Measurements from ENCODE around the gene TTC39B.
A peak's percentile ranks its signal among the peaks of the same experiment; 100 is the strongest.
"Not testable (repeated sequence)": the region's sequence is repeated elsewhere in the genome, so short reads cannot be mapped to it uniquely, and the experiment has no call there.

TTC39B gene

DNA sequence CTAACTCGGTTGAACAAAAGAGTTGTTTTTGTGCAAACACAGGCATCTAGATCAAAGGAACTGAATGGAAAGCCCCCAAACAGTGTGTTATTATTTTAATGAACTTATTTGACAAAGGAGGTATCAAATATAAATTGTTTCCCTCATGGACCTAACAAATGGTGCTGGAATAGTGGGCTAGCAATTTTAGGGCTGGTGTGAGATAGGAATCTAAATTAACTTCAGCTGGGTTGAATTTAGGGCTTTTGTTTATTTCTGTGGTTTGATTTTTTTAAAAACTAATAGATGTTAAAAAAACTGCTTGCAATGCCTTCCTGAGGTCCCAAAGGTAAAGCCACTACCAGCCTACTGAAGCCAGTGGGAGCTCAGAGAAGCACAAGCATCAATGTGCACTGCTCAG is 42.1 kb downstream of the TTC39B start:
- no peak for DNase-seq (ENCODE audit: low spot score)

DNA sequence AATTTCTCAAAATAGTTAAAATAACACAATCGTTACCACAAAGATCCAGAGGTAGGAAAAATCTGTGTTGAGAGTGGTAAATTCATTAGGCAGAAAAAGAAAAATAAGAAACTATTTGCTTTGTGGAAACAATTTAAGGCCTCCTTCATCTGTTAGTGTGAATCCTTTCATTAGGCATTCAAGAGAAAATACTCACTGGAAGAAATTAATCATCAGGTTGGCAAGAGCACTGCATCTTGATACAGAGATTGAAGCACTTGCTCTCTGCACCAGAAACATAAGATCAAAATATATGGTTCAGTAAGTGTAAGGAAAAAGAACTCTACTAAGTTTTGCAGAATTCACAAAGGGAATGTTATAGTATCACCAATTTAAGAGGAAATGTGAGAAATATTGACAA is 44.4 kb downstream of the TTC39B start:
- DNase-seq (ENCODE audit: low spot score), result no peak

DNA sequence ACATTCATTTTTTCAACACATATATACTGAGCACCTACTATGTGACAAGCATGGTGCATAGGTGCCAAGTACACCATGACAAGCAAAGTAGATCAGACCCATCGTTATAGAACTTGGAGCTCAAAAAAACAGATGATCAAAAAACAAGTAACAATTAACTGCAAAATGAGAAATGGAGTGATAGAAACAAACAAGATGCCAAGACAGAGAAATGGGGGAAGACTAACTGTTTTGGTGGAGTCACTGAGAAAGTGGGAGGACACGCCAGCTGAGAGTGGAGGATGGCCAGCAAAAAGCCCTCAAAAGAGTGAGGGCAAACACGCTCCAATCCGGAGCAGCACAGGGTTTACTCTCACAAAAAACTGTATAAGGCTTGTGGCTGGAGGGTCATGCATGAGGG is 50.6 kb downstream of the TTC39B start:
- no peak for DNase-seq (ENCODE audit: low spot score)

DNA sequence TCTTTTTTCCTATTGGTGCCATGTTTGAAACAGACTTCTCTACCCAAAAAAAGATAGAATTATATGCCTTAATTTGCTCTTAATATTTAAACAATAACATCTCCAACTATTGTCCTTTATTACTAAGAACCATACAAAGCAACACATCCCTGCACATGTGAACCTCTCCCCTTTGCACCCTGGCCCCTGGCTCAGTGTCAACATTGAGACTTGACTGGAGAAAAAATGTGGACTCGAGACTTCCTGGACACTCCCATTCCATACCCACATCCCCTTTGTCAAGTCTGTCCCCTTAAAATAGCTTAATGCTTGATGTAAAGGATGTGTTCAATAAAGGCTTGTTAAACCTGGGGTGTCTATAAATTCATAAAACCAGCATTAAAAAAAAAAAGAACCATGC is 53.2 kb downstream of the TTC39B start:
- no peak for DNase-seq (ENCODE audit: low spot score)

DNA sequence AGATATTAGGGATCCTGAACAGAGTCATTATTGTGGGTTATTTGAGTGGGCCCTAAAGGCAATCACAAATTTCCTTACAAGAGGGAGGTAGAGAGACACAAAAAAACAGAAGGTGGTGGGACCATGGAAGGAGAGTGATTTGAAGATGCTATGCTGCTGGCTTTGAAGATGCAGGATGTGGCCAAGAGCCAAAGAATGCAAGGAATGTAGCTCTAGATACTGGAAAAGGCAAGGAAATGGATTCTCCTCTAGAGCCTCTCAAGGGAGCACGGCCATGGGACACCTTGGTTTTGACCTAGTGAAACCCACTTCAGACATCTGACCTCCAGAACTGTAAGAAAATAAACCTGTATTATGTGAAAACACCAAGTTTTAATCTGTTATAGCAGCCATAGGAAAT is 53.8 kb downstream of the TTC39B start:
- DNase-seq (ENCODE audit: low spot score), result no peak

DNA sequence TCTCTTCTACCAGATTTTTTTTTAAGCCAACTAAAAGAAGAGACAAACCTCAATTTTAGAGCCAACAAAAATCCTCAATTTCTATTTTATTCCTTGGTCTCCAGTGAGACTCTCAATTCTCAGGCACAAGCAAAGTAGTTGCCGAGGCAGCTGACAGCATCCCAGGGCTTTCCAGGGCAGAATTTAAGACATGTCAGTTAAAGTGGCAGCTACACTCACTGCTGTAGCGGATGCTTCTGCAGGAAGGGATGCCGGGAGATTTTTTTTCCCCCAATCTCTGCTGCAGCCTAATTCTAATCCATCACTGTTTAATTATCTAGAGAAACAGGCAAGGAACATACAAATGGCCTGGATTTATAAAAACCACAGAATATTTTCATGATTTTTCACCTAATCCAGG is 57.0 kb downstream of the TTC39B start:
- DNase-seq (ENCODE audit: low spot score), result peak; percentile 17

DNA sequence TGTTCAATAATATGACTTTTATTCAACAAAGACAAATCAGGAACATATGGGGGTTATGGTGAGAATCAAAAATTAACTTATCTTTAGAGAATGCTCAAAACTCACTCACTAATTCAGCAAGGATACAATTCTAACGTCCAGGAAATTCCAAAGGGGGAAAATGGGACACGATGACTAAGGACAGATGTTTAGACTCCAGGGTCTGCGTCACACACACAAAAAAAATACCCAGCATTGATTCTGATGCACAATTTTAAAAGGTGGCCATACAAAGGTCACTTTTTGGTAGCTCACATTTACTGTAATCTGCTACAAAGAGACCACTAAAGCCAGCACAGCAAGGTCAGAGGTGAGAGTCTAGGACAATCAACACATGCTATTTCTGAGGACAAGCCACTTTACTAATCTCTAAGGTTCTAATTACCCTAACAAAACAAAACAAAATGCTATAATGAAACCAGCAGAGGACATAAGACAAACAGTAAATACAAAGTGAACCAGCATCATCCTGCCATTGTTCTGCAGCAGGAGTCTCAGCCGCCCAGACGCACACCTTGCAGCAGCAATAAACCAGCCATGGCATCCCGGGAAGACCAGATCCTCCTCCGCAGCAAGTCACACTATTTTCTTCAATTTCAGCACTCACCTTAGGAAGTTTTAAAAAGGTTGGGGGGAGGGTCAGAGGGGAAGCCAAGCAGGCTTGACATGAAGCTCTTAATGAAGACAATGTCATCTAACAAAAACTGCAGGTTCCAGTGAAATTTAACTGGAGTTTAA is 57.8 kb downstream of the TTC39B start:
- peak; percentile 50 for DNase-seq (ENCODE audit: low spot score)

DNA sequence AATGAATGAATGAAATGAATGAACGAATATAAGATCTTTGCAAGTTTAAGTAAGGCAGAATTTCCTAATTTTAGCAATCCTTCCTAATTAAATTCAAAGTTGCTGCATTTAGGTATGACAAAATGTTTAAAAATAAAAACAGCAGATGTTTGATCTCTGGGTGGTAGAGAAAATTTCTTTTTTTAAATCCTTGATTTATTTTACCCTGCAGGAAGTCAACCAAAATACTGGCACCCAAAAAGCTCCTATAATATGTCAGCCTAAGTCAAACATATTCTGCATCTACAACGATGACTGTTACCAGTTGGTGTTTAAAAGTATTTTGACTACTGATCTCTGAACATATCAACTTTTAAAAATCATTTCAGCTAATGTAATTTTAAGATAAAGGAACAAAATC is 58.4 kb downstream of the TTC39B start:
- no peak for DNase-seq (ENCODE audit: low spot score)

DNA sequence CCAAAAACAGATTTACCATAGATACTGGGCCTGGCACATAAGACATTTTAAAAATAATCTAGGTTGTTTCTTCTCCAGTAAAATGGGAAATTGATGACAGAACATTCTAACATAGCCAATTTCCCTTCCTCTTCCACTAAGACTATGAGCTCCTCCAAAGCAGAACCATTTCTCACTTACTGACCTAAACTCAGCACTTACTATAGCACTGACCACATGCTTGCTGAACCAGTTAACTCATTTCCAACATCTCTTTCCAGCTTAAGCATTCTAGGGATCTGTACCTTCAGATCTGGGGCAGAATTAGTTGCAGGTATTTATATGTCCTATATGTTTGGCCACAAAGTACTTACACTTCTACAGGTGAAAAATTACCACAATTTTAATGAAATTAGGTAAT is 58.9 kb downstream of the TTC39B start:
- no peak for DNase-seq (ENCODE audit: low spot score)

DNA sequence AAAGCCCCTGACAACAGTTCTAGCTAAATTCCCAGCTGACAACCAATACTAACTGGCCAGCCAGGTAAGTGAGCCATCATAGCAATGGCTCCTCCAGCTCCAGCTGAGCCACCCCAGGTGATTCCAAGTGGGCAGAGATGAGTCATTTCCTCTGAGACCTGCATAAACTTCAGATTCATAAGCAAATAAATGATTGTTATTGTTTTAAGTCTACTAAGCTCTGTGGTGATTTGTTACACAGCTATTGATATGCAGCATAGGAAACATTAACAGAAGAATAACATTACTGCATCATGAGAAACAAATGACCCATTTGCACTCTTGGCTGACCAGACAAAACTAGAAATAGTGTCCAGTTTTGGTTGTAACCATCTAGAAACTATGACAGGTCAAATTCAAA is 60.3 kb downstream of the TTC39B start:
- DNase-seq (ENCODE audit: low spot score), result no peak

DNA sequence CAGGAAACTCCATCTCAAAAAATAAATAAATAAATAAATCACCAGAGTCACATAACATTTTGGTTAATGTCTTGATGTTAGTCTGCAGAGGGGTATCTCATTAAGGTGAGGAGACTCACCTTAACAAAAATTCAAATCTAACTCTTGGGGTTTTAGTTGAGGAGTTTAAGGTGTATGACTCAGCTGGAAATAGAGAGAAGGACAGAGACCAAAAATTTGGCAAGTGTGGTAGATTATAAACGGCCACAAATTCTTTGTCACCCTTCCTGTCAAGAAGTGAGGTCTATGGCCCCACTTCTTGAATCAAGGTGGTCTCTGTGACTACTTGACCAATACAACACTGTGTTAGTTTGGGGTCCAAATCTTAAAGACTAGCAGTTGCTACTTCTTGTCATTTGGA is 60.8 kb downstream of the TTC39B start:
- no peak for DNase-seq (ENCODE audit: low spot score)

DNA sequence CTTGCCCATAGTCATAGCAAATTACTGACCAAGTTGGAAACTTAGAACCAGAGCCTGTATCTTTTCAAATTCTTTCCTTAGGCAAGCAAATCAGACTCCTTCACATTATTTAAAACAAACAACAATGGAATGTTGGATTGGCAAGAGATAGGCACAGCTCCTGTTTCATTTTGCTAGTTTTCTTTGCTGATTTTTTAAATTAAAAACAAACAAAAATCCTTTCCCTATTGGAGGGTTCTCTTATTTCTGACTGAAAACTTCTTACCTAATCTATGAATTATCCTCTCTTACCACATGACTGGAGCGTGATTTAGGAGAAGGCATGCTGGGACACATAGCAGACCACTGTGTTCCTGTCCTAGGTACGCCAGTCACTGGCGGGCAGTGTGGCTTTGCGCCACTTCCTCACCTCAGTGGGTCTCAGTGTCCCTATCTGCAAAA is 63.0 kb downstream of the TTC39B start:
- DNase-seq (ENCODE audit: low spot score), result peak; percentile 31

DNA sequence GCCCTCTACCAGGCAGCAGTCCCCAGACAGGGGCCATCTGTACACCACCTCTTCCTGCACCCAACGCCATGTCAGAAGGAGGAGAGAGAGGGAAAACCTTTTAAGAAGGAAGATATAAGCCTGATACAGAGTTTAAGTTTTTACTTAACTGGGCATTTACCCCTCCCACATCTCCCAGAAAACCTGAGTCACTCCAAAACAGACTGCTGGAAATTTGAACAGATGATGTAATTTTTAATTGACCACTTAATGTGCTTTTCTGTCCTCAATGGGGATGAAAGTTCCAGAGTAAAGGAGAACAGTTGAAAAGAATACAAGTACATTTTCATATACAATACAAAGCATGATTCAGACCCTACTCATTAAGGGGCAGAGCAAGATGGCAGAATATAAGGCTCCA is 63.9 kb downstream of the TTC39B start:
- peak; percentile 29 for DNase-seq (ENCODE audit: low spot score)

DNA sequence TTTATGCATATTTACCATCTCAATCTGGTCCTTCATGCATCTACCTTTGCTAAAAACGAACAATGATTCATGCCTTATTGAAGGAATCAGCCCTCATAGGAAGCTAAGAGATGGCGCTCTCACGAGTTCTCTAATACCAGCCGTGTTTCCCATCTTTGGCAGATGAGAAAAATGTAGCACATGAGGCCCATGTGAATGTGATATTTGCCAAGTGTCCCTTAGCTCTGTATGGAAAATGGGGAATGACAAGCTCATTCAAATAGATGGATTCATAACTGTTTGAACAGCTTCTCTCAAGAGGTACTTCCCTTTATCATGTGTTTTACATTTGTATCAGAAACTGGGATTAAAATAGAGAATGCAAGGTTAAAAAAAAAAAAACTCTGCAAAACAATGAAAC is 66.1 kb downstream of the TTC39B start:
- DNase-seq (ENCODE audit: low spot score), result no peak

DNA sequence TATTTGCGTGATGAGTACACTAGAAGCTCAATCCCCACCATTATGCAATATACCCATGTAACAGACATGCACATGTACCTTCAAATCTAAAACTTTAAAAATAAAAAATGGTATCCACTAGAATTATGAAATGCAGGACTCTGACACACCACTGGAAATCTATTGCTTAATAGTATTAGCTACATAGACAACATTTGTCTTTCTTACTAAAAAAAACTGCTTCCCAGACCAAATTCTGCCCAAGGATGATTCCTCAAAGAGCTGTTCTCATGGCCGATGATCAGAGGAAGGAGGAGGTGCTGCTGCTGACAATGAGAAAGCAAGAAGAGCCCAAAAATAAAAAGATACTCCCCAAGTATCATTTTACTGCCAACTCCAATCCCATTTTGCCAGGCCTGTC is 67.2 kb downstream of the TTC39B start:
- peak; percentile 22 for DNase-seq (ENCODE audit: low spot score)

DNA sequence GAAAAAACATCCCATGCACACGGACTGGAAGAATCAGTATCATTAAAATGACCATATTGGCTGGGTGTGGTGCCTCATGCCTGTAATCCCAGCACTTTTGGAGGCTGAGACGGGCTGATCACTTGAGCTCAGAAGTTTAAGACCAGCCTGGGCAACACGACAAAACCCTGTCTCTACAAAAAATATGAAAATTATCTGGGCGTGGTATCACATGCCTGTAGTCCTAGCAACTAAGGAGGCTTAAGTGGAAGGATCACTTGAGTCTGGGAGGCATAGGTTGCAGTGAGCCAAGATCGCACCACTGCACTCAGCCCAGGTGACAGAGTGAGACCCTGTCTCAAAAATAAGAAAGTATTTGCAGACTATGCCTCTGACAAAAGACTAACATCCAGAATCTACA is 68.4 kb downstream of the TTC39B start:
- DNase-seq (ENCODE audit: low spot score), result no peak

DNA sequence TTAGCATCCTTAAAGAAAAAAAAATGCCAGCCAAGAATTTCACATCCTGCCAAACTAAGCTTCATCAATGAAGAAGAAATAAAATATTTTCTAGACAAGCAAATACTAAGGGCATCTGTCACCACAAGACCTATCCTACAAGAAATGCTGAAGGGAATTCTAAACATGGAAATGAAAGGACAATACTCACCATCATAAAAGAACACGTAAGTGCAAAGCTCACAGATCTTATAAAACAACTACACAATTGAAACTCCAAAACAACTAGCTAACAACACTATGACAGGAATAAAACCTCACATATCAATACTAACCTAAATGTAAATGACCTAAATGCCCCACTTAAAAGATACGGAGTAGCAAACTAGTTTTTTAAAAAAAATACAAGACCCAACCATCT is 71.4 kb downstream of the TTC39B start:
- no peak for DNase-seq (ENCODE audit: low spot score)

DNA sequence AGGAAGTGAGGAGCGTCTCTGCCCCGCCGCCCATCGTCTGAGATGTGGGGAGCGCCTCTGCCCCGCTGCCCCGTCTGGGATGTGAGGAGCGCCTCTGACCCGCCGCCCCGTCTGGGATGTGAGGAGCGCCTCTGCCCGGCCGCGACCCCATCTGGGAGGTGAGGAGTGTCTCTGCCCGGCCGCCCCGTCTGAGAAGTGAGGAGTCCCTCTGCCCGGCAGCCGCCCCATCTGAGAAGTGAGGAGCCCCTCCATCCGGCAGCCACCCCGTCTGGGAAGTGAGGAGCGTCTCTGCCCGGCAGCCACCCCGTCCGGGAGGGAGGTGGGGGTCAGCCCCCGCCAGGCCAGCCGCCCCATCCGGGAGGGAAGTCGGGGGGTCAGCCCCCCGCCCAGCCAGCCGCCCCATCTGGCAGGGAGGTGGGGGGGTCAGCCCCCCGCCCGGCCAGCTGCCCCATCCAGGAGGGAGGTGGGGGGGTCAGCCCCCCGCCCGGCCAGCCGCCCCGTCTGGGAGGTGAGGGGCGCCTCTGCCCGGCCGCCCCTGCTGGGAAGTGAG is 73.0 kb downstream of the TTC39B start:
- DNase-seq (ENCODE audit: low spot score), result not testable (repeated sequence)

DNA sequence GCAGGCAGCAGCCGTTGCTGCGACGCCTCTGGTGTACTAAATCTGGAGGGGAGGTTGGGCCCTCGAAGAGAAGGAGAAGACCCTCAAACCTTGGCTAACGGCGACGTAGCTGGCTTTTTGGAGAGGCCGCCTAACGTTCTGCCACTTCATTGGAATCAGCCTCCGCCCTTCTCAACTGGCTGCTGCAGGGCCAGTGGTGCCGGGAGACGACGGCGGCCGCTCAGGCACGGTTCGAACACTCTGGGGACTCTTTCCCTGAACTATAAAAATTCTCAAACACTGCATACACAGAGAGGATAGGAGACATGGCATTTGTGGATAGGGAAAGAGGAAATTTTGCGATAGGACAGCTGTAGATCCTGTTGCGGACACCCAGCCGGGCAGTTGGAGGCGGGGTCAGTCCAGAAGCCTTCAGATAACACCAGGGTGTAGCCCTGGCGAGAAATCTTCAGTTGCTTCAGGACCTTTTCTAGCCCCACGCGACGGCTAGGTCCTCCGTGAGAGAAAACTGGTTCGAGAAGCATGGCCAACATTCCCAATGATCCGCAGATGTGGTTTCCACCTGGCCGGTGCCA is 74.2 kb downstream of the TTC39B start:
- DNase-seq (ENCODE audit: low spot score), result not testable (repeated sequence)

DNA sequence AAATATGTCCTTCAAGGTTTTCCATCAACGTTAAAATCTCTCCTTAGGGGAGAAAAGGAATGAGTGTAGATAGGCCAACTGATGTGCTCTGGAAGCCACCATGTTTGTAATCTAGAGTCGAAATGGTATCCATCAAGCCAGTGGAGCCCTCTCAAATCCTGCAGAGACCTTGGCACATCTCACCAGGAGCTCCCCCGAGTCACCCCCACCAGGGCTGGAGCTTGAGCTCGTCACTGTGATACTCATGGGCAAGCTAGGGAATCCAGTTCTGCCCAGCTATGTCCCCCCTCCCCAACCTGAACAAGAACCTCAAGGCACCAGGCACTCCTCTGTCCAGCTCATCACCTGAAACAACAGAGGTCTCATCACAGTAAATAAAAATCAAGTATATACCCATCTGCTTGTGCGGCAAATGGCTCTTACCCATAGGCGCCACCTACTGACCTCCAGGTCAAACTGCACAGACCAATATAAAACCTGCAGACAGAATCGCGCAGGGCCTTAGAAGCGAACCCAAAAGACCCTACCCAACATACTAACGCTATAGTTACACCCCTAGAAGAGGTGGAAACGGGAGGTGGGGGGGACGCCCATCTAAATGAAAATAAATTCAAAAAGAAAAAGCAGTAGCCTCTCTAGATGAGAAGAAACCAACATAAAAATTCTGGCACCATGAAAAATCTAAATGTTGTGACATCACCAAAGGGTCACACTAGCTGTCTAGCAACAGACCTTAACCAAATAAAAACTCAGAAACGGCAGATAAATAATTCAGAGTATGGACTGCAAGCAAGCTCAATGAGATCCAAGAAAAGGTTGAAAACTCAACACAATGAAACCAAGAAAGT is 75.0 kb downstream of the TTC39B start:
- DNase-seq (ENCODE audit: low spot score), result peak; percentile 42

DNA sequence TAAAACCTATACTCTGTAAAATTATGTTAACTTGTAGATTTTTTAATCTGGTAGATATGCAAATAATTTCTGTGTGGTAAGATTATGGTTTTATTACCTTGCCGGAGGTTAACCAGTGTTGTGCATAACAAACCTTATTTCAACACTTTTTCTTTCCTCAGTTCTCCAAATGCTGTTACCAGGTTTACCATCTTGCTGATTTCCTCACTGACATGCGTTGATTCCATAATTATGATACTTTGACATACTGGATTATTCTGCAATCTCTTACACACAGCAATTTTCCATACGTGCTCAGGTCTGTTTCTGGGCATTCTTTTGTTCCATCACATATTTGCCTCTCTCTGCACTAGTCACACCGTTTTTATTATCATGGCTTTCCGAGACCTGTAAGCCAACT is 77.6 kb downstream of the TTC39B start:
- no peak for DNase-seq (ENCODE audit: low spot score)

DNA sequence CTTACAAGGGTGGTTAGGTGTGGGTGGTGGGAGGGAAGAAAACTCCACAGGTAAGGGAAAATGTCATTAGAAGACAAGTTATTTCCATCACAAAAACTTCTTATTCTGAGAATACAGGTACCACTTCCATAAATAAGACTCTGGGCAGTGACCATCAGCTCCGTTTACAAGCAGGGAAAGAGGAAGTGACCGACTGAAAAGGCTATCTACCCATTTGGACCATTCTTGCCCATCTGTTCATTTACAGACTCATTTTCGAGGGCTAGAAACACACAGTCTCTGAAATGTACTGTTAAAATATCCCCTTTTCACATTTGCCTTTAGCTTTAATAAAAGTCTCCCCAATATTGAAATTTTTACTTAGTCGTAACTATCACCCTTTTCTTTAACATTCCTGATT is 79.5 kb downstream of the TTC39B start:
- no peak for DNase-seq (ENCODE audit: low spot score)

Measured in AG08396 (cell line).